ENCODE results near the gene RFX1.

- TF ChIP-seq CTCF (conservative IDR thresholded peaks at IDR 0.05; ENCODE audit: low read length) (no peak), EZH2phosphoT487 (IDR thresholded peaks at IDR 0.05; ENCODE audit: borderline replicate concordance, low read depth, low read length) (no peak)
These were observed 28.3 kb downstream of the RFX1 start for GRCh38 chr19:13977803-13978202.

Data from OCI-LY7 (cell line).